Keratinocyte (primary cell): ENCODE results near the gene TLN1. TPM values are rescaled to one million over a fixed set of nuclear protein-coding genes. Genes with fewer than 3 reads are reported as not detected.

ENCODE experiments used
- DNase-seq: peaks from one replicate; pipeline ENCODE4 v3.0.0-alpha.2; 2011; ENCODE audit warnings: low read depth, missing footprints, low spot score
- FAIRE-seq: peaks from 2 replicates; lab custom pipeline; 2011; peaks lifted over from hg19 to GRCh38; lab: Jason Lieb, UNC
- H2AFZ ChIP-seq: 2 replicates; pipeline ENCODE4 v1.6.0; 2012; ENCODE audit warnings: low read length, control low read depth, inconsistent platforms; ENCODE audit not compliant: control insufficient read depth
- H3K27ac ChIP-seq: 2 replicates; pipeline ENCODE4 v1.5.1; 2011; ENCODE audit warnings: low read length; ENCODE audit not compliant: control insufficient read depth, insufficient read depth
- H3K27me3 ChIP-seq: 3 replicates; pipeline ENCODE4 v1.6.0; 2011; ENCODE audit warnings: low read length; ENCODE audit not compliant: control insufficient read depth, insufficient read depth; ENCODE audit errors: extremely low read depth
- H3K36me3 ChIP-seq, 2 experiments: 2 replicates in 1 of 2; 3 replicates in 1 of 2; pipeline ENCODE4 v1.5.1; 2011; ENCODE audit warnings: low read length in 2 of 2, mild to moderate bottlenecking in 1 of 2; ENCODE audit not compliant: control insufficient read depth in 2 of 2, insufficient read depth in 2 of 2; ENCODE audit errors: extremely low read depth in 1 of 2
- H3K4me1 ChIP-seq: 3 replicates; pipeline ENCODE4 v1.5.1; 2011; ENCODE audit warnings: low read length; ENCODE audit not compliant: control insufficient read depth, insufficient read depth; ENCODE audit errors: extremely low read depth
- H3K4me2 ChIP-seq: 3 replicates; pipeline ENCODE4 v1.6.0; 2011; ENCODE audit warnings: low read depth, low read length; ENCODE audit not compliant: control insufficient read depth, insufficient read depth; ENCODE audit errors: extremely low read depth
- H3K4me3 ChIP-seq, 3 experiments: fragments of 200-600 bp in 1 of 3; sonication (generic) in 1 of 3; 2 replicates in 2 of 3; 3 replicates in 1 of 3; pipeline ENCODE4 v1.5.1; 2011 to 2016; ENCODE audit warnings: low read length in 3 of 3, mild to moderate bottlenecking in 3 of 3, control low read depth in 2 of 3, inconsistent platforms in 1 of 3, low read depth in 1 of 3, mixed read lengths in 1 of 3, mixed run types in 1 of 3, moderate library complexity in 1 of 3; ENCODE audit not compliant: control insufficient read depth in 2 of 3, insufficient read depth in 2 of 3; ENCODE audit errors: extremely low read depth in 1 of 3
- H3K79me2 ChIP-seq: 2 replicates; pipeline ENCODE4 v1.6.0; 2012; ENCODE audit warnings: low read length; ENCODE audit not compliant: control insufficient read depth, insufficient read depth
- H3K9ac ChIP-seq: 3 replicates; pipeline ENCODE4 v1.6.0; 2011; ENCODE audit warnings: low read length; ENCODE audit not compliant: control insufficient read depth, insufficient read depth; ENCODE audit errors: extremely low read depth
- H3K9me1 ChIP-seq: 3 replicates; pipeline ENCODE4 v1.6.0; 2011; ENCODE audit warnings: low read length; ENCODE audit not compliant: control insufficient read depth, insufficient read depth; ENCODE audit errors: extremely low read depth
- H3K9me3 ChIP-seq: 2 replicates; pipeline ENCODE4 v1.5.1; 2012; ENCODE audit warnings: low read depth, low read length; ENCODE audit not compliant: control insufficient read depth
- H4K20me1 ChIP-seq: 3 replicates; pipeline ENCODE4 v1.6.0; 2011; ENCODE audit warnings: low read length; ENCODE audit not compliant: control insufficient read depth, insufficient read depth; ENCODE audit errors: extremely low read depth
- EZH2 ChIP-seq: IDR thresholded peaks from one replicate; pipeline ENCODE4 v1.6.1; 2012; ENCODE audit warnings: inconsistent platforms, mild to moderate bottlenecking, low read length, moderate library complexity
- dilution Hi-C: fragments of 300-500 bp; cut with MboI; formaldehyde crosslinking; loops from one replicate; pipeline ENCODE4 v1.7.0; 2020; ENCODE audit warnings: low sequenced_read_pairs; ENCODE audit not compliant: extremely low pct_ligation_motif_present
- polyA plus RNA-seq, 5 experiments: library from polyadenylated mRNA; depleted of rRNA in 3 of 5; stranded (reverse) in 3 of 5; stranded (forward) in 1 of 5; unstranded in 1 of 5; fragments of >200 nt; gene quantifications; 1 replicate in 1 of 5; 2 replicates in 3 of 5; 3 replicates in 1 of 5; pipeline versions ENCODE4 v1.2.1 to v1.2.3, GENCODE V29; 2011 to 2012; ENCODE audit warnings: missing spikeins in 2 of 5, low read depth in 1 of 5, low replicate concordance in 1 of 5
- TF ChIP-seq, protein P1 (sequence below), 3 experiments: IDR thresholded peaks in 1 of 3; conservative IDR thresholded peaks in 1 of 3; optimal IDR thresholded peaks in 1 of 3; 2 replicates in 2 of 3; 3 replicates in 1 of 3; pipeline versions ENCODE3 to v1.5.1; 2011; ENCODE audit warnings: low read length in 3 of 3, mild to moderate bottlenecking in 3 of 3, moderate library complexity in 2 of 3, control low read depth in 1 of 3, inconsistent platforms in 1 of 3; ENCODE audit not compliant: insufficient read depth in 2 of 3; ENCODE audit errors: extremely low read depth in 1 of 3

TLN1 gene
- polyA plus RNA-seq, 1 donor (not counting 4 experiments of a cell fraction or from before 2014, with no cell fraction given): 53.0 TPM

DNA sequence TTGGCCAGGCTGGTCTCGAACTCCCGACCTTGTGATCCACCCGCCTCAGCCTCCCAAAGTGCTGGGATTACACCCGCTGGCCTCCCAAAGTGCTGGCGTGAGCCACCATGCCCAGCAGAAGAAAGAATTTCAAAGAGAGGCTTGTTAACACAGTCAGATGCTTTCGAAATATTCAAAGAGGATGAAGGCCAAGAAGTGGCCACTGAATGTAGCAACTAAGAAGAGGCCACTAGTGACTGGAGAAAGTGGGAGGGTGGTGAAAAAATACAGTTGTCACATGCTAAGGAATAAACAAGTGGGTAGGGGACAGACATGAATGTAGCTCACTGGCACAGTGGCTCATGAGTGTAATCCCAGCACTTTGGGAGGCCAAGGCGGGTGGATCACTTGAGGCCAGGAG, 29.3 kb downstream of the TLN1 start:
- no peak overlapping the region for H3K4me3 ChIP-seq
- no peak for DNase-seq
- no peaks in the 10 kb centered on the region for H3K4me1 ChIP-seq
- H3K36me3 ChIP-seq: peaks cover 74 to 89% of the 10 kb centered on the region in 2 experiments
- no peaks in the 10 kb centered on the region for H3K27me3 ChIP-seq
- peaks cover 2% of the 10 kb centered on the region for H3K9me1 ChIP-seq
- no peaks in the 10 kb centered on the region for H4K20me1 ChIP-seq
- H3K9ac ChIP-seq: no peak overlapping the region
- H2AFZ ChIP-seq: no peak overlapping the region
- H3K4me2 ChIP-seq: no peak overlapping the region
- FAIRE-seq: no peak
- H3K9me3 ChIP-seq: no peaks in the 10 kb centered on the region
- no peak for TF ChIP-seq EZH2
- TF ChIP-seq, protein P1, sequence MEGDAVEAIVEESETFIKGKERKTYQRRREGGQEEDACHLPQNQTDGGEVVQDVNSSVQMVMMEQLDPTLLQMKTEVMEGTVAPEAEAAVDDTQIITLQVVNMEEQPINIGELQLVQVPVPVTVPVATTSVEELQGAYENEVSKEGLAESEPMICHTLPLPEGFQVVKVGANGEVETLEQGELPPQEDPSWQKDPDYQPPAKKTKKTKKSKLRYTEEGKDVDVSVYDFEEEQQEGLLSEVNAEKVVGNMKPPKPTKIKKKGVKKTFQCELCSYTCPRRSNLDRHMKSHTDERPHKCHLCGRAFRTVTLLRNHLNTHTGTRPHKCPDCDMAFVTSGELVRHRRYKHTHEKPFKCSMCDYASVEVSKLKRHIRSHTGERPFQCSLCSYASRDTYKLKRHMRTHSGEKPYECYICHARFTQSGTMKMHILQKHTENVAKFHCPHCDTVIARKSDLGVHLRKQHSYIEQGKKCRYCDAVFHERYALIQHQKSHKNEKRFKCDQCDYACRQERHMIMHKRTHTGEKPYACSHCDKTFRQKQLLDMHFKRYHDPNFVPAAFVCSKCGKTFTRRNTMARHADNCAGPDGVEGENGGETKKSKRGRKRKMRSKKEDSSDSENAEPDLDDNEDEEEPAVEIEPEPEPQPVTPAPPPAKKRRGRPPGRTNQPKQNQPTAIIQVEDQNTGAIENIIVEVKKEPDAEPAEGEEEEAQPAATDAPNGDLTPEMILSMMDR (optimal IDR thresholded peaks at IDR 0.05 in 1 of 3, IDR thresholded peaks at IDR 0.05 in 1 of 3, conservative IDR thresholded peaks at IDR 0.05 in 1 of 3; ENCODE audit: extremely low read depth in 1 of 3, insufficient read depth in 2 of 3, low read length in 3 of 3): no peak
- dilution Hi-C loops: no loop called here
- no peaks in the 10 kb centered on the region for H3K79me2 ChIP-seq
- H3K27ac ChIP-seq: no peak overlapping the region

DNA sequence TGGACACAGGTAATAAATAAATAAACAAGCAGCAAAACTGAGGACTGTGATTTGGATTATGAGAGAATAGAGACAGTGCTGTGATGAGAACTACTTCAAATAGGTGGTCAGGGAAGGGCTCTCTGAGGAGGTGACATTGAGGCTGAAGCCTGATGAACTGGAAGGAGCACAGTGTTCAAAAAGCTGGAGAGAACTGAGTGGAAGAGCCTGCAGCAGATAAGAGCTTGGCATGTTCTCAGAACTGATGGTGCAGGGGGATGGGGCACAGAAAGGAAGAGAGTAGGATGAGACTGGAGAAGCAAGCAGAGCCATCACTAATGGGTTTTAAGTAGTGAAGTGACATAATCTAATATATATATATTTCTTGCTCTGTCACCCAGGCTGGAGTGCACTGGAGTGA, 31.1 kb downstream of the TLN1 start:
- Histone ChIP-seq H3K9me1 (peaks cover 2% of the 10 kb centered on the region), H3K27me3 (no peaks in the 10 kb centered on the region), H3K27ac (no peak overlapping the region), H3K9me3 (no peaks in the 10 kb centered on the region), H2AFZ (no peak overlapping the region), H3K36me3 (peaks cover 65 to 78% of the 10 kb centered on the region in 2 experiments), H3K4me2 (no peak overlapping the region), H3K9ac (no peak overlapping the region), H4K20me1 (peaks cover 2% of the 10 kb centered on the region), H3K4me1 (no peaks in the 10 kb centered on the region), H3K4me3 (no peak overlapping the region), H3K79me2 (no peaks in the 10 kb centered on the region)
- dilution Hi-C loops: no loop called here
- FAIRE-seq (no peak), DNase-seq (no peak)
- TF ChIP-seq, protein P1 (optimal IDR thresholded peaks at IDR 0.05 in 1 of 3, IDR thresholded peaks at IDR 0.05 in 1 of 3, conservative IDR thresholded peaks at IDR 0.05 in 1 of 3; ENCODE audit: extremely low read depth in 1 of 3, insufficient read depth in 2 of 3, low read length in 3 of 3): no peak
- no peak for TF ChIP-seq EZH2
